ENCODE data around the gene GRAMD1A.

Gene GRAMD1A

GRCh38 chr19:35018379-35018778, 18.3 kb downstream of the GRAMD1A start:
- TF ChIP-seq GATA2 (IDR thresholded peaks at IDR 0.05; ENCODE audit: low read depth, low read length) (no peak), GATA3 (IDR thresholded peaks at IDR 0.05; ENCODE audit: low read depth, low read length) (no peak)

GRCh38 chr19:35019144-35019543, 19.0 kb downstream of the GRAMD1A start:
- no peak for TF ChIP-seq GATA2 (IDR thresholded peaks at IDR 0.05; ENCODE audit: low read depth, low read length)
- no peak for TF ChIP-seq GATA3 (IDR thresholded peaks at IDR 0.05; ENCODE audit: low read depth, low read length)

GRCh38 chr19:35021016-35021415, 20.9 kb downstream of the GRAMD1A start:
- TF ChIP-seq GATA2 (IDR thresholded peaks at IDR 0.05; ENCODE audit: low read depth, low read length): no peak
- TF ChIP-seq GATA3 (IDR thresholded peaks at IDR 0.05; ENCODE audit: low read depth, low read length): no peak

- TF ChIP-seq GATA2 (IDR thresholded peaks at IDR 0.05; ENCODE audit: low read depth, low read length) (no peak), GATA3 (IDR thresholded peaks at IDR 0.05; ENCODE audit: low read depth, low read length) (no peak)
These were observed 21.5 kb downstream of the GRAMD1A start for GRCh38 chr19:35021596-35021995.

- TF ChIP-seq GATA3 (IDR thresholded peaks at IDR 0.05; ENCODE audit: low read depth, low read length) (no peak), GATA2 (IDR thresholded peaks at IDR 0.05; ENCODE audit: low read depth, low read length) (no peak)
These were observed 22.3 kb downstream of the GRAMD1A start for GRCh38 chr19:35022460-35022859.

- TF ChIP-seq GATA2 (IDR thresholded peaks at IDR 0.05; ENCODE audit: low read depth, low read length): no peak
- no peak for TF ChIP-seq GATA3 (IDR thresholded peaks at IDR 0.05; ENCODE audit: low read depth, low read length)
These were observed 23.3 kb downstream of the GRAMD1A start for GRCh38 chr19:35023428-35023827.

GRCh38 chr19:35024095-35024494, 24.0 kb downstream of the GRAMD1A start:
- TF ChIP-seq GATA2 (IDR thresholded peaks at IDR 0.05; ENCODE audit: low read depth, low read length): no peak

- no peak for TF ChIP-seq GATA3 (IDR thresholded peaks at IDR 0.05; ENCODE audit: low read depth, low read length)
- no peak for TF ChIP-seq GATA2 (IDR thresholded peaks at IDR 0.05; ENCODE audit: low read depth, low read length)
These were observed 25.8 kb downstream of the GRAMD1A start for GRCh38 chr19:35025969-35026368.

- TF ChIP-seq GATA2 (IDR thresholded peaks at IDR 0.05; ENCODE audit: low read depth, low read length) (no peak), GATA3 (IDR thresholded peaks at IDR 0.05; ENCODE audit: low read depth, low read length) (no peak)
These were observed 26.3 kb downstream of the GRAMD1A start for GRCh38 chr19:35026418-35026817.

- no peak for TF ChIP-seq GATA3 (IDR thresholded peaks at IDR 0.05; ENCODE audit: low read depth, low read length)
- no peak for TF ChIP-seq GATA2 (IDR thresholded peaks at IDR 0.05; ENCODE audit: low read depth, low read length)
These were observed 26.9 kb downstream of the GRAMD1A start for GRCh38 chr19:35027009-35027408.

GRCh38 chr19:35027851-35028599, 27.9 kb downstream of the GRAMD1A start:
- no peak for TF ChIP-seq GATA2 (IDR thresholded peaks at IDR 0.05; ENCODE audit: low read depth, low read length)
- TF ChIP-seq GATA3 (IDR thresholded peaks at IDR 0.05; ENCODE audit: low read depth, low read length): no peak

GRCh38 chr19:35029737-35030256, 29.7 kb downstream of the GRAMD1A start:
- TF ChIP-seq GATA2 (IDR thresholded peaks at IDR 0.05; ENCODE audit: low read depth, low read length) (no peak), GATA3 (IDR thresholded peaks at IDR 0.05; ENCODE audit: low read depth, low read length) (no peak)

GRCh38 chr19:35030257-35031071, 30.3 kb downstream of the GRAMD1A start, which contains the start of gene SCN1B:
Gene SCN1B, plus strand, starts transcription at chr19:35030470. Its CDS starts 351 bp downstream, at chr19:35030821.
- no peak for TF ChIP-seq GATA3 (IDR thresholded peaks at IDR 0.05; ENCODE audit: low read depth, low read length)

GRCh38 chr19:35031072-35031881, 31.2 kb downstream of the GRAMD1A start:
- TF ChIP-seq GATA2 (IDR thresholded peaks at IDR 0.05; ENCODE audit: low read depth, low read length): no peak
- TF ChIP-seq GATA3 (IDR thresholded peaks at IDR 0.05; ENCODE audit: low read depth, low read length): no peak

Data from SH-SY5Y (cell line).